Peyer's patch (tissue), 4 donors: ENCODE measurements around the gene KIF6. TPM values are rescaled to one million over a fixed set of nuclear protein-coding genes. Genes with fewer than 3 reads are reported as not detected.
A peak's percentile ranks its signal among the peaks of the same experiment; 100 is the strongest.

ENCODE experiments used
- DNase-seq, 3 donors: peaks; one replicate each; pipeline ENCODE4 v3.0.0-alpha.2; 2017 to 2019
- H3K27ac ChIP-seq, 4 donors: fragments of 200-600 bp; sonication (generic); one replicate each; pipeline ENCODE4 v1.5.1; 2016 to 2019
- H3K27me3 ChIP-seq, 2 donors: fragments of 200-600 bp; sonication (generic); one replicate each; pipeline ENCODE4 v1.5.1; 2019
- H3K36me3 ChIP-seq, 3 donors: fragments of 200-600 bp; sonication (generic); one replicate each; pipeline ENCODE4 v1.5.1; 2016 to 2019
- H3K4me1 ChIP-seq, 4 donors: fragments of 200-600 bp; sonication (generic); one replicate each; pipeline ENCODE4 v1.5.1; 2016 to 2019
- H3K4me3 ChIP-seq, 4 donors: fragments of 200-600 bp; sonication (generic); 1 replicate in 3 of 4; 2 replicates in 1 of 4; pipeline ENCODE4 v1.5.1; 2016 to 2019; ENCODE audit warnings: mild to moderate bottlenecking in 1 of 4
- H3K9me3 ChIP-seq, 4 donors: fragments of 200-600 bp; sonication (generic); one replicate each; pipeline ENCODE4 v1.5.1; 2016 to 2019; ENCODE audit warnings: mild to moderate bottlenecking in 1 of 4
- CTCF ChIP-seq, 6 experiments: fragments of 450-650 bp in 4 of 6; fragments of 200-600 bp in 2 of 6; sonication (generic) in 1 of 6; IDR thresholded peaks; one replicate each; pipeline ENCODE4 v1.5.1; 2017 to 2019; ENCODE audit warnings: antibody characterized with exemption in 6 of 6, mild to moderate bottlenecking in 3 of 6, moderate library complexity in 1 of 6
- POLR2A ChIP-seq, 2 donors: fragments of 450-650 bp; IDR thresholded peaks; one replicate each; pipeline ENCODE4 v1.5.1; 2017; ENCODE audit warnings: antibody characterized with exemption in 2 of 2, mild to moderate bottlenecking in 2 of 2, moderate library complexity in 2 of 2
- total RNA-seq, 4 donors: library from RNA; depleted of rRNA; stranded (reverse); fragments of >200 nt; gene quantifications; one replicate each; pipeline ENCODE4 v1.1.0, GENCODE V29; 2016

Gene KIF6
- total RNA-seq, 4 donors from 2014 or later, result 0.83 TPM; not detected in 3

- Histone ChIP-seq H3K27me3 (no peaks in the 10 kb centered on the region), H3K9me3 (no peaks in the 10 kb centered on the region), H3K4me1 (no peaks in the 10 kb centered on the region), H3K36me3 (no peaks in the 10 kb centered on the region), H3K4me3 (no peak overlapping the region), H3K27ac (no peak overlapping the region)
- no peak for TF ChIP-seq POLR2A (IDR thresholded peaks at IDR 0.05)
- no peak for TF ChIP-seq CTCF (IDR thresholded peaks at IDR 0.05)
- no peak for DNase-seq
These were observed 272.0 kb downstream of the KIF6 start for GRCh38 chr6:39453241-39453640.

GRCh38 chr6:39452306-39453145 is 272.7 kb downstream of the KIF6 start:
- no peak for DNase-seq
- no peaks in the 10 kb centered on the region for H3K9me3 ChIP-seq
- H3K36me3 ChIP-seq, result no peaks in the 10 kb centered on the region
- no peak for TF ChIP-seq CTCF (IDR thresholded peaks at IDR 0.05)
- H3K27ac ChIP-seq, result no peak overlapping the region
- H3K4me1 ChIP-seq, result no peaks in the 10 kb centered on the region
- H3K4me3 ChIP-seq, result no peak overlapping the region
- H3K27me3 ChIP-seq, result no peaks in the 10 kb centered on the region

GRCh38 chr6:39451831-39452230 is 273.4 kb downstream of the KIF6 start:
- Histone ChIP-seq H3K4me1 (no peaks in the 10 kb centered on the region), H3K4me3 (no peak overlapping the region), H3K36me3 (no peaks in the 10 kb centered on the region), H3K9me3 (no peaks in the 10 kb centered on the region), H3K27me3 (no peaks in the 10 kb centered on the region), H3K27ac (no peak overlapping the region)
- peak in 4 of 6 experiments; percentile 13 to 63 (median 48) for TF ChIP-seq CTCF (IDR thresholded peaks at IDR 0.05)
- TF ChIP-seq POLR2A (IDR thresholded peaks at IDR 0.05), result no peak
- DNase-seq, result no peak

GRCh38 chr6:39449022-39449421 is 276.2 kb downstream of the KIF6 start:
- Histone ChIP-seq H3K36me3 (no peaks in the 10 kb centered on the region), H3K27me3 (no peaks in the 10 kb centered on the region), H3K4me3 (no peak overlapping the region), H3K4me1 (no peaks in the 10 kb centered on the region), H3K9me3 (no peaks in the 10 kb centered on the region), H3K27ac (no peak overlapping the region)
- no peak for DNase-seq
- no peak for TF ChIP-seq CTCF (IDR thresholded peaks at IDR 0.05)
- no peak for TF ChIP-seq POLR2A (IDR thresholded peaks at IDR 0.05)

- no peak for TF ChIP-seq CTCF (IDR thresholded peaks at IDR 0.05)
- no peak for TF ChIP-seq POLR2A (IDR thresholded peaks at IDR 0.05)
- H3K9me3 ChIP-seq, result no peaks in the 10 kb centered on the region
- H3K4me1 ChIP-seq, result no peaks in the 10 kb centered on the region
- DNase-seq, result no peak
- H3K27me3 ChIP-seq, result no peaks in the 10 kb centered on the region
- H3K27ac ChIP-seq, result no peak overlapping the region
- H3K36me3 ChIP-seq, result no peaks in the 10 kb centered on the region
- no peak overlapping the region for H3K4me3 ChIP-seq
These were observed 278.3 kb downstream of the KIF6 start for GRCh38 chr6:39446909-39447308.
